Activated CD4-positive, alpha-beta T cell treated with anti-CD3 and anti-CD28 coated beads for 4 hours (primary cell): ENCODE measurements around the gene HLA-DQA2.
"Not testable (repeated sequence)": the region's sequence is repeated elsewhere in the genome, so short reads cannot be mapped to it uniquely, and the experiment has no call there.

Experiments
- DNase-seq, 2 donors: peaks; one replicate each; pipeline ENCODE4 v3.0.0-alpha.2; 2020

The HLA-DQA2 gene

GRCh38 chr6:32741031-32741960 lies at the start of gene HLA-DQA2:
HLA-DQA2 (plus strand) TSS chr6:32741391; CDS start chr6:32741444, 53 bp downstream.
- DNase-seq: no peak

- DNase-seq: peak; percentile 59 to 68
Measured at GRCh38 chr6:32692019-32692418, 49.2 kb upstream of the HLA-DQA2 start.

- DNase-seq: no peak
Measured at GRCh38 chr6:32697031-32697430, 44.2 kb upstream of the HLA-DQA2 start.

GRCh38 chr6:32700391-32701040 lies 40.7 kb upstream of the HLA-DQA2 start:
- DNase-seq: peak; percentile 10 to 34

GRCh38 chr6:32703347-32703746 lies 37.8 kb upstream of the HLA-DQA2 start:
- no peak for DNase-seq

DNA sequence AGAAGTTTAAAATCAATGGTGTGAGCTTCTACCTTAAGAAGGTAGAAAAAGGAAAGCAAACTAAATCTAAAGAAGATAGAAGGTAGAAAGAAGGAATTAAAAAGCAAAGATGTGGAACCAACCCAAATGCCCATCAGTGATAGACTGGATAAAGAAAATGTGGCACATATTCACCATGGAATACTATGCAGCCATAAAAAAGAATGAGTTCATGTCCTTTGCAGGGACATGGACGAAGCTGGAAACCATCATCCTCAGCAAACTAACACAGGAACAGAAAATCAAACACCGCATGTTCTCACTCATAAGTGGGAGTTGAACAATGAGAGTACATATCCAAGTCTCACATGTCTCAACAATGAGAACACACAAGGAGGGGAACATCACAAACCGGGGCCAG lies 36.0 kb upstream of the HLA-DQA2 start:
- not testable (repeated sequence) for DNase-seq

DNA sequence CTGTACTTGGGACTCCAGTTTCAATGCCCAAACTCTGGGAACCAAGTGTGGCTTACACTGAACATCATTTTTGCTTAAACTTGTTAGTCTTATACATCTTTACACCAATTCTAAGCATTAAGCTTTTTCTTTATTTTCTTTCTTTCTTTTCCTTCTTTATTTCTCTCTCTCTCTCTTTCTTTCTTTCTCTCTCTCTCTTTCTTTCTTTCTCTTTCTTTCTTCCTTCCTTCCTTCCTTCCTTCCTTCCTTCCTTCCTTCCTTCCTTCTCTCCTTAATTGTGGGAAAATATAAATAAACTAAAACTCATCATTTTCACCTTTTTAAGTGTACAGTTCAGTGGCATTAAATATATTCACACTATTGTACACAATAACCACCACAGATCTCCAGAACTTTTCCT lies 31.6 kb upstream of the HLA-DQA2 start:
- DNase-seq: no peak

DNA sequence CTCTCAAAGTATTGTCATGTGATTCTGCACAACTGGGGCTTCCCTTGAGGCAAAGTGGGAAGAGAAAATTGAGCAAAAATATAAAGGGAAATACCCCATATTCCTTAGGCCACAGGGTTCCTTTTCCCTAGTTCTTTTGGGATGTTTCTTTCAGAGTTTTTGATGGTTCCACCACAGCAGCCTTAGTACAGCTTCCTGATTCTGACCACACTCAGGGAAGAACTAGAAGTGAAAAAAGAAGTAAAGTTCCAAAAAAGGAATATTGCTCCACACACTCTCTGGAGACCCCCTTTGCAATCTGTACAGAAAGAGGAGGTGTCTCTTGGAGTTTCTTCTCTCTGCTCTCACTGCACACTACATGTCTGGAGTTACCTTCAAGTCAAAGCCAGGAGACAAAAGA lies 27.9 kb upstream of the HLA-DQA2 start:
- no peak for DNase-seq

GRCh38 chr6:32716396-32716795 lies 24.8 kb upstream of the HLA-DQA2 start:
- no peak for DNase-seq

DNA sequence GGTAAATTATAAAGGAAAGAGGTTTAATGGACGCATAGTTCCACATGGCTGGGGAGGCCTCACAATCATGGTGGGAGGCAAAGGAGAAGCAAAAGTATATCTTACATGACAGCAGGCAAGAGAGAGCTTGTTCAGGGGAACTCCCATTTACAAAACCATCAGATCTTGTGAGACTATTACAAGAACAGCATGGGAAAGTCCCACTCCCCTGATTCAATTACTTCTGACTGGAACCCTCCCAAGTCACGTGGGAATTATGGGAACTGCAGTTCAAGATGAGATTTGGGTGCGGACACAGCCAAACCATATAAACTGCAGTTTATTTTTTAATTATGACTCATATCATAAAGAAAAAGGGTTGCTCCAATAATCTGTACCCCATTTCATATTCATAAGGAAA lies 22.3 kb upstream of the HLA-DQA2 start:
- DNase-seq: no peak

GRCh38 chr6:32738126-32738525 lies 3.1 kb upstream of the HLA-DQA2 start:
- DNase-seq: no peak

DNA sequence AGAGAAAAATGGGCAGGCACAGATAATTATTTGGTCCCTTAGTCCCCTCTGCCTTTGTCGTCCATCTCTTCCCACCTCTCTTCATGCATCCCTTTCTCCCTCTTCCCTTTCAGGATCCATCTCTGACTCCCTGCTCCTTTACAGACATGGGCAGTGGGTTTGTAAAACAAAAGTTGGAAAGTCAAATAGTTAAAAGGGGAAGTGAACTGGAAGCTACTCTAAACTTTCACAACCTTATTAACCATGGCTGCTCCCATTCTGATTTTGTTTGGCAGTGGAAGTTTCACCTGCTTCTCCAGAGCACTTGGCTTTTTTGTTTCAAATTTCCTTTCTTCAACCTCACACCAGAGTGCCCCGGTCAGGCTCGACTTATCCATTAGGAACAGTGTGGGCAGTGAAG lies 1.2 kb downstream of the HLA-DQA2 start:
- DNase-seq: no peak

- no peak for DNase-seq
Measured at GRCh38 chr6:32744776-32745175, 3.6 kb downstream of the HLA-DQA2 start.

DNA sequence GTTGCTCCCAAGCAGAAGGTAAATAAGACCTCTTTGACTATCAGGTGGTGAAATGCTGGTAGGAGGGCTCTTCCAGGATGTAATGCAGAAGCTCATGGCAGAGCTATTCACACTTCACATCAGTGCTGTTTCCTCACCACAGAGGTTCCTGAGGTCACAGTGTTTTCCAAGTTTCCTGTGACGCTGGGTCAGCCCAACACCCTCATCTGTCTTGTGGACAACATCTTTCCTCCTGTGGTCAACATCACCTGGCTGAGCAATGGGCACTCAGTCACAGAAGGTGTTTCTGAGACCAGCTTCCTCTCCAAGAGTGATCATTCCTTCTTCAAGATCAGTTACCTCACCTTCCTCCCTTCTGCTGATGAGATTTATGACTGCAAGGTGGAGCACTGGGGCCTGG lies 4.5 kb downstream of the HLA-DQA2 start:
- not testable (repeated sequence) for DNase-seq

- no peak for DNase-seq
Measured at GRCh38 chr6:32752580-32752979, 11.4 kb downstream of the HLA-DQA2 start.

DNA sequence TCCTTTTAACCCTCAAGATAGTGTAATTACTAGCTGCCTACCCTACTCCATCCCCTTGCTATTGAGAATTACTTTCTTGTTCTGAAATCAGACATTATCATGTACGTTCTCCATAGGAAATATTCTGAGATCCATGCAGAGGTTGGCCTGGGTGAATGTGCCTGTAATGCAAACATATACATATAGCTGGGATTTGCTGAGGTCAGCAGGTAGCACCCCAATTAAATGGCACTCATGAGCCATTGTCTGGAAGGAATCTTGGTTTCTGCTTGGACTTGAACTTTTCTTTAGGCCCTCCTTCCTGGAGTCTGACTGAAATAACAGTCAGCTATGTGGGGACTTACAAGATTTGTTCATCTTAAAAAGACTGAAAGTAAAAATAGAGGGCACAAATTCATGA lies 18.5 kb downstream of the HLA-DQA2 start:
- no peak for DNase-seq

DNA sequence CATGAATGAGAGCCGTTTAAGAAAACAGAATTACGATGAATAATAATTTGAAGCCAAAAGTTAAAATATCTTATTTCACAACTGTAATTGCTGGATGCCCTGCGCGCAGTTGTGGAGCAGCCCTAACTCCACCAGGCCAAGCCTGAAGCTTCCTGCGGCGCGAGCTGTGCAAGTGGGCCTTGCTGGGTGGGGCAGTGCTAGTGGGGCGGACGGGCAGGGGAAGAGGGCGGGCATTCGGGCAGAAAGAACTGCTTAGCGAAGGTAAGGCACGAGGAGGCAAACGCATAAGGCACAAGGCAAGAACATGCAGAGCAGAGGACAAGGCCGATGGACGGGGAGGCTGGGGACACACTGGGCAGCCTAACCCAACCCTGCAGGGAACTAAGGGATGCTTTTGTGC lies 19.9 kb downstream of the HLA-DQA2 start:
- DNase-seq: no peak

DNA sequence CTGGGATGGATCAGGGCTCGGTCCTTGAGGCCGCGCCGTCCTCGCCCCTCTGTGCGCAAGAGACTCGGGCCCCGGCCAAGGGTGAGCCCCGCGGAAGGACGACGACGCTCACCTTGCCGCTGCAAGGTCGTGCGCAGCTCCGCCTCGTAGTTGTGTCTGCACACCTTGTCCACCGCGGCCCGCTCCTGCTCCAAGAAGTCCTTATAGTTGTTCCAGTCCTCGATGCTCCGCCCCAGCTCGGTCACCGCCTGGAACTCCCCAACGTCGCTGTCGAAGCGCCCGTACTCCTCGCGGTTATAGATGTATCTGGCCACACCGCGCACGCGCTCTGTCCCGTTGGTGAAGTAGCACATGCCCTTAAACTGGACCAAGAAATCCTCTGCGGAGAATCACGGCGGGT lies 20.4 kb downstream of the HLA-DQA2 start:
- DNase-seq: no peak

- no peak for DNase-seq
Measured at GRCh38 chr6:32763421-32763820, 22.2 kb downstream of the HLA-DQA2 start, which contains the start of gene HLA-DQB2. HLA-DQB2 (minus strand) TSS chr6:32763532; CDS start chr6:32763470, 62 bp downstream.

DNA sequence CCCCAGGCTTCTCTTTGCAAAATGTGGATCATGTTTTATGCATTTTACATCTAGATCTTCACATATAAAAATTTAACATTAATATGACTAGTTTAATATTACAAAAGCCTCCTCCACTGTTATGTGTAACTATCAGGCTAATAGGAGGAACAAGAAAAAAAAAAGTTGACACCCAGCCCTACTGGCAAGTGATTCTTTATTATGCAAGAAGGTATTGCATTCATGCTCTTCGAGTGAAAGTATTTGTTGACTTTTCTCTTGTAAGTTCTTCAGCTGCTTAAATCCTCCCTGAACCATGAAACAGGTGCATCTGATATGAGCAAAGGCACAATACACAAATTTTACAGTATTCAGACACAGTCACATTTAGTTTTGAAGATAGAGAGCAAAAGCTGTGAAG lies 22.9 kb downstream of the HLA-DQA2 start:
- no peak for DNase-seq

GRCh38 chr6:32772656-32773055 lies 31.5 kb downstream of the HLA-DQA2 start:
- DNase-seq: no peak

DNA sequence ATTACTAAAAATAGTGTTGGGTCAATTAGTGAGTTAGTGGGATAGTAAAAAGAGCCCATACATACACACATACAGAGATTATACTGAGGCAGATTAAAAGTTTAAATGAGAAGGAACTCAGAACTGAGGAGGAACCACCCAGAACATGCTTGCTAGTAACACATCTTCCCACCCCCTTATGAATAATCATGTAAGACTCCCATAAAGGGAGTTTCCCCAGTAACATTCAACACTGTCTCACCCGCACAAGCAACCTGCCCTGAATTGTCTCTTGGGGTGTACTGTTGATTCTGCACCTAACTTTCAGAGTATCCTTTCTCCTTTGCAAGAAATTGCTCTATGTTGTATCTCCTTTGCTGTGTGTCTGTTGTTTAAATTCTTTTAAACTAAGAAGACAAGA lies 33.2 kb downstream of the HLA-DQA2 start:
- DNase-seq: no peak

GRCh38 chr6:32775071-32775470 lies 33.9 kb downstream of the HLA-DQA2 start:
- DNase-seq: no peak

- no peak for DNase-seq
Measured at GRCh38 chr6:32779036-32779435, 37.8 kb downstream of the HLA-DQA2 start.
